Tibial nerve (tissue), 4 donors: ENCODE measurements around the gene HACD3. TPM values are rescaled to one million over a fixed set of nuclear protein-coding genes. Genes with fewer than 3 reads are reported as not detected.

Experiments used
- DNase-seq, 2 donors: peaks; one replicate each; pipeline ENCODE4 v3.0.0-alpha.2; 2019; ENCODE audit warnings: low spot score in 2 of 2
- H3K27ac ChIP-seq, 4 donors: fragments of 200-600 bp; sonication (generic) in 3 of 4; one replicate each; pipeline ENCODE4 v1.5.1; 2017 to 2019; ENCODE audit warnings: mild to moderate bottlenecking in 1 of 4
- H3K27me3 ChIP-seq, 2 donors: fragments of 200-600 bp; sonication (generic) in 1 of 2; one replicate each; pipeline versions ENCODE4 v1.5.1 to v1.6.0; 2017 to 2019
- H3K36me3 ChIP-seq, 3 donors: fragments of 200-600 bp; sonication (generic); one replicate each; pipeline ENCODE4 v1.5.1; 2018 to 2019
- H3K4me1 ChIP-seq, 4 donors: fragments of 200-600 bp; sonication (generic) in 3 of 4; one replicate each; pipeline ENCODE4 v1.5.1; 2017 to 2019
- H3K4me3 ChIP-seq, 4 donors: fragments of 200-600 bp; sonication (generic) in 3 of 4; one replicate each; pipeline ENCODE4 v1.5.1; 2017 to 2019; ENCODE audit warnings: mild to moderate bottlenecking in 1 of 4, moderate library complexity in 1 of 4
- H3K9me3 ChIP-seq, 4 donors: fragments of 200-600 bp; sonication (generic) in 3 of 4; one replicate each; pipeline ENCODE4 v1.5.1; 2017 to 2019
- EP300 ChIP-seq, 2 donors: sonication (generic); formaldehyde crosslinking; IDR thresholded peaks; one replicate each; pipeline ENCODE4 v1.6.1; 2017; ENCODE audit warnings: antibody characterized with exemption in 2 of 2, mild to moderate bottlenecking in 1 of 2
- POLR2A ChIP-seq, 2 donors: fragments of 450-650 bp; IDR thresholded peaks; one replicate each; pipeline ENCODE4 v1.6.1; 2017; ENCODE audit warnings: antibody characterized with exemption in 2 of 2, mild to moderate bottlenecking in 2 of 2, moderate library complexity in 2 of 2
- WGBS, 2 donors: methylation state at CpG; one replicate each; pipeline ENCODE4 v1.1.5; 2018; 5-methylcytosine and 5-hydroxymethylcytosine counted together
- total RNA-seq, 4 donors: library from RNA; depleted of rRNA; stranded (reverse); fragments of >200 nt; gene quantifications; one replicate each; pipeline ENCODE4 v1.1.0, GENCODE V29; 2016
- TF ChIP-seq, protein P1 (sequence below), 5 experiments: fragments of 200-600 bp in 3 of 5; fragments of 450-650 bp in 2 of 5; sonication (generic) in 3 of 5; IDR thresholded peaks; one replicate each; pipeline ENCODE4 v1.5.1; 2016 to 2019; ENCODE audit warnings: antibody characterized with exemption in 5 of 5, mild to moderate bottlenecking in 3 of 5, moderate library complexity in 2 of 5

HACD3 gene
- total RNA-seq, 4 donors from 2014 or later: 44.1 to 60.3 (median 49.8) TPM

DNA sequence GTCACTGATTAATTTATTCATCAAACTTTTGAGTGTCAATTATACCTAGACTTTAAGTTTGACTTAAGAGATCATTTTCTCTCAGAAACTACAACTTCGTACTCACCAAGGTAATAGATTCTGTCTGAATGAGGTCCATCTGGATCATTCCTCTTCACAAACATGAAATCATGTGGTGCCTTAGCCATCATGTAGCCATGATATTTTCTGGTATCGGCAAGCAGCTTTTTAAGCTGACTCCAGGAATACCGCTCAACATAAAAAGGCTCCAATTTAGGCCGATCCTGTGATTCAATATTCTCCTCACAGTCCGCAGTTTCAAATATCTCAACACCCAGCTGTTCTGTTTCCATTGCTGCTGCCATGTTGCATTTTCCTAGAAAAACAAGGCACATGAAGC lies 18.1 kb upstream of the HACD3 start:
- TF ChIP-seq EP300 (IDR thresholded peaks at IDR 0.05) (no peak), POLR2A (IDR thresholded peaks at IDR 0.05) (no peak)
- TF ChIP-seq, protein P1, sequence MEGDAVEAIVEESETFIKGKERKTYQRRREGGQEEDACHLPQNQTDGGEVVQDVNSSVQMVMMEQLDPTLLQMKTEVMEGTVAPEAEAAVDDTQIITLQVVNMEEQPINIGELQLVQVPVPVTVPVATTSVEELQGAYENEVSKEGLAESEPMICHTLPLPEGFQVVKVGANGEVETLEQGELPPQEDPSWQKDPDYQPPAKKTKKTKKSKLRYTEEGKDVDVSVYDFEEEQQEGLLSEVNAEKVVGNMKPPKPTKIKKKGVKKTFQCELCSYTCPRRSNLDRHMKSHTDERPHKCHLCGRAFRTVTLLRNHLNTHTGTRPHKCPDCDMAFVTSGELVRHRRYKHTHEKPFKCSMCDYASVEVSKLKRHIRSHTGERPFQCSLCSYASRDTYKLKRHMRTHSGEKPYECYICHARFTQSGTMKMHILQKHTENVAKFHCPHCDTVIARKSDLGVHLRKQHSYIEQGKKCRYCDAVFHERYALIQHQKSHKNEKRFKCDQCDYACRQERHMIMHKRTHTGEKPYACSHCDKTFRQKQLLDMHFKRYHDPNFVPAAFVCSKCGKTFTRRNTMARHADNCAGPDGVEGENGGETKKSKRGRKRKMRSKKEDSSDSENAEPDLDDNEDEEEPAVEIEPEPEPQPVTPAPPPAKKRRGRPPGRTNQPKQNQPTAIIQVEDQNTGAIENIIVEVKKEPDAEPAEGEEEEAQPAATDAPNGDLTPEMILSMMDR (IDR thresholded peaks at IDR 0.05): no peak
- whole genome bisulfite sequencing, 2 donors: 69 to 85% methylated on average over 5 of the region's 5 CpGs
- no peaks in the 10 kb centered on the region for H3K9me3 ChIP-seq
- H3K27ac ChIP-seq: peak overlapping the region in 3 of 4 donors; percentile 3 to 73 (median 21)
- DNase-seq: no peak
- no peaks in the 10 kb centered on the region for H3K27me3 ChIP-seq
- peak overlapping the region in 1 of 4 donors; percentile 23 for H3K4me3 ChIP-seq
- H3K4me1 ChIP-seq: peaks cover 5 to 57% (median 20%) of the 10 kb centered on the region in 4 donors
- H3K36me3 ChIP-seq: peaks cover 0 to 41% (median 0%) of the 10 kb centered on the region in 3 donors

DNA sequence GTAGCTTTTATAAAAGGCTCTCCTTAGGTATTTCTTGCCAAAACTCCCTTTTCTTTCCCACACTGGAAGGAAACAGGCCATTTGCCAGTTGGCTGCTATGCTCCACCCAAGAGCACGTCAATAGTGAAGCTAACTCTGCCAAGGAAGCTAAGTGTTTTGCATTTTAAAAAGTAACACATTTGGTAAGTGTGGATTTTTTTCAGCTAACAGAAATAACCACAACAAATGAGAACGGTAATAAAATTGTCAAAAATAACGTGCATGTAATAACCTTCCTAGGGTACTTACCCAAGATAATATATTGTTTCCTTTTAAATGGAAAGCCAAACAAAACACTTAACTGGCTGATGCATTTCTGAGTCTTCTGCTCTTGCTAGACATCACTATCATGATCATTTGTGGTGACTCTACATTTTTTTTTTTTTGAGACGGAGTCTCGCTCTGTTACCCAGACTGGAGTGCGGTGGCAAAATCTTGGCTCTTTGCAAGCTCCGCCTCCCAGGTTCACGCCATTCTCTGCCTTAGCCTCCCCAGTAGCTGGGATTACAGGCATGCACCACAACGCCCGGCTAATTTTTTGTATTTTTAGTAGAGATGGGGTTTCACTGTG lies 17.4 kb upstream of the HACD3 start:
- H3K9me3 ChIP-seq: no peaks in the 10 kb centered on the region
- peak overlapping the region in 1 of 4 donors; percentile 23 for H3K4me3 ChIP-seq
- peaks cover 0 to 41% (median 0%) of the 10 kb centered on the region in 3 donors for H3K36me3 ChIP-seq
- TF ChIP-seq POLR2A (IDR thresholded peaks at IDR 0.05): no peak
- TF ChIP-seq EP300 (IDR thresholded peaks at IDR 0.05): peak in 1 of 2 donors; percentile 44
- DNase-seq: peak in 1 of 2 donors; percentile 70
- H3K27ac ChIP-seq: peak overlapping the region in 3 of 4 donors; percentile 3 to 73 (median 21)
- 43 to 44% methylated on average over 10 of the region's 10 CpGs for WGBS, 2 donors
- no peaks in the 10 kb centered on the region for H3K27me3 ChIP-seq
- H3K4me1 ChIP-seq: peaks cover 5 to 57% (median 20%) of the 10 kb centered on the region in 4 donors

- TF ChIP-seq EP300 (IDR thresholded peaks at IDR 0.05) (peak in 1 of 2 donors; percentile 94), POLR2A (IDR thresholded peaks at IDR 0.05) (peak in 1 of 2 donors; percentile 30)
- TF ChIP-seq, protein P1 (IDR thresholded peaks at IDR 0.05): peak; percentile 72 to 94 (median 90)
- Histone ChIP-seq H3K36me3 (peaks cover 0 to 7% (median 0%) of the 10 kb centered on the region in 3 donors), H3K9me3 (no peaks in the 10 kb centered on the region)
These were observed 13.0 kb upstream of the HACD3 start, which contains the start of gene DPP8 for GRCh38 chr15:65516997-65517865. Gene DPP8, minus strand, starts transcription at chr15:65517689. Its CDS starts 5,136 bp downstream, at chr15:65512553.

GRCh38 chr15:65517866-65518207 lies 12.4 kb upstream of the HACD3 start:
- TF ChIP-seq POLR2A (IDR thresholded peaks at IDR 0.05) (no peak), EP300 (IDR thresholded peaks at IDR 0.05) (no peak)
- TF ChIP-seq, protein P1 (IDR thresholded peaks at IDR 0.05): no peak
- no peak for DNase-seq
- H3K9me3 ChIP-seq: no peaks in the 10 kb centered on the region
- peak overlapping the region in 3 of 4 donors; percentile 67 to 98 (median 88) for H3K4me3 ChIP-seq
- peaks cover 5 to 40% (median 20%) of the 10 kb centered on the region in 4 donors for H3K4me1 ChIP-seq
- peaks cover 0 to 7% (median 0%) of the 10 kb centered on the region in 3 donors for H3K36me3 ChIP-seq
- WGBS, 2 donors: 30 to 33% methylated on average over 8 of the region's 8 CpGs
- no peaks in the 10 kb centered on the region for H3K27me3 ChIP-seq
- H3K27ac ChIP-seq: peak overlapping the region in 2 of 4 donors; percentile 44 to 92

More at GRCh38 chr15:65516997-65517865, 13.0 kb upstream of the HACD3 start, which contains the start of gene DPP8:
- H3K27me3 ChIP-seq: no peaks in the 10 kb centered on the region
- peak; percentile 79 to 89 for DNase-seq
- H3K27ac ChIP-seq: peak within 1 kb of the TSS; percentile 26 to 92 (median 80)
- WGBS, 2 donors: 0% methylated on average over 39 to 75 of the region's 75 CpGs
- peaks cover 5 to 46% (median 20%) of the 10 kb centered on the region in 4 donors for H3K4me1 ChIP-seq
- H3K4me3 ChIP-seq: peak within 1 kb of the TSS; percentile 67 to 98 (median 88)

GRCh38 chr15:65518633-65519285 lies 11.5 kb upstream of the HACD3 start:
- TF ChIP-seq POLR2A (IDR thresholded peaks at IDR 0.05) (no peak), EP300 (IDR thresholded peaks at IDR 0.05) (no peak)
- TF ChIP-seq, protein P1 (IDR thresholded peaks at IDR 0.05): no peak
- Histone ChIP-seq H3K27ac (no peak overlapping the region), H3K27me3 (no peaks in the 10 kb centered on the region), H3K9me3 (no peaks in the 10 kb centered on the region), H3K4me3 (no peak overlapping the region), H3K36me3 (peaks cover 0 to 7% (median 0%) of the 10 kb centered on the region in 3 donors), H3K4me1 (peaks cover 5 to 30% (median 20%) of the 10 kb centered on the region in 4 donors)
- WGBS, 2 donors: 86 to 90% methylated on average over 4 of the region's 4 CpGs
- DNase-seq: no peak
